Measurements from ENCODE around the gene SETDB2. TPM values are rescaled to one million over a fixed set of nuclear protein-coding genes. Genes with fewer than 3 reads are reported as not detected.

The SETDB2 gene
- total and polyA plus RNA-seq, 2 of the 13 experiments (the other 11 are each of a cell fraction or from before 2014, with no cell fraction given) = 8.1 to 8.7 TPM

- TF ChIP-seq IRF1 (CRISPR knock-in tag; IDR thresholded peaks at IDR 0.05; ENCODE audit: low read depth) (0 out of 2 replicates have a peak, but pooled peaks have one; percentile 32), ZNF451 (CRISPR knock-in tag; IDR thresholded peaks at IDR 0.05) (0 out of 2 replicates have a peak, but pooled peaks have one; percentile 19), GATA4 (IDR thresholded peaks at IDR 0.05; ENCODE audit: borderline replicate concordance, low read depth) (no peak; the same call in 1 of the 2 replicates), ZBTB7B (CRISPR knock-in tag; IDR thresholded peaks at IDR 0.05) (0 out of 2 replicates have a peak, but pooled peaks have one; percentile 13), SKI (IDR thresholded peaks at IDR 0.05; ENCODE audit: partially characterized antibody) (no peak), ZNF253 (CRISPR knock-in tag; IDR thresholded peaks at IDR 0.05; ENCODE audit: borderline replicate concordance) (no peak), ZNF883 (CRISPR knock-in tag; IDR thresholded peaks at IDR 0.05; ENCODE audit: not compliant biosample characterization) (peak; percentile 83), ZBTB21 (CRISPR knock-in tag; IDR thresholded peaks at IDR 0.05) (no peak), SALL1 (CRISPR knock-in tag; IDR thresholded peaks at IDR 0.05) (peak; percentile 56; the same call in 1 of the 2 replicates), RFXAP (CRISPR knock-in tag; IDR thresholded peaks at IDR 0.05; ENCODE audit: borderline replicate concordance) (peak; percentile 96), KMT2A (CRISPR knock-in tag; IDR thresholded peaks at IDR 0.05) (peak; percentile 66; the same call in 1 of the 2 replicates), MIER3 (CRISPR knock-in tag; IDR thresholded peaks at IDR 0.05; ENCODE audit: borderline replicate concordance) (peak; percentile 56; the same call in 1 of the 2 replicates), ESRRA (CRISPR knock-in tag; IDR thresholded peaks at IDR 0.05; ENCODE audit: low read depth) (no peak), NONO (IDR thresholded peaks at IDR 0.05) (no peak), NONO (CRISPR knock-in tag; conservative IDR thresholded peaks at IDR 0.05) (peak; percentile 71), HDAC1 (CRISPR knock-in tag; IDR thresholded peaks at IDR 0.05) (peak; percentile 93), ZMAT5 (CRISPR knock-in tag; IDR thresholded peaks at IDR 0.05; ENCODE audit: borderline replicate concordance, low read depth) (no peak), ATF5 (CRISPR knock-in tag; IDR thresholded peaks at IDR 0.05; ENCODE audit: low read depth) (0 out of 2 replicates have a peak, but pooled peaks have one; percentile 46), SALL2 (CRISPR knock-in tag; IDR thresholded peaks at IDR 0.05) (peak; percentile 60; the same call in 1 of the 2 replicates), PRDM15 (CRISPR knock-in tag; IDR thresholded peaks at IDR 0.05) (no peak), ARNT2 (CRISPR knock-in tag; IDR thresholded peaks at IDR 0.05; ENCODE audit: low read depth) (no peak; the same call in none of the 2 replicates), YEATS2 (CRISPR knock-in tag; IDR thresholded peaks at IDR 0.05; ENCODE audit: borderline replicate concordance) (peak; percentile 61), WIZ (CRISPR knock-in tag; IDR thresholded peaks at IDR 0.05) (no peak; the same call in 1 of the 2 replicates), MBD4 (IDR thresholded peaks at IDR 0.05; ENCODE audit: borderline replicate concordance, low read length) (no peak), ZSCAN30 (CRISPR knock-in tag; IDR thresholded peaks at IDR 0.05) (0 out of 2 replicates have a peak, but pooled peaks have one; percentile 70)
Measured at GRCh38 chr13:49443704-49444523, at the start of gene SETDB2, which contains the start of gene CAB39L (continued).
